AG09309 (cell line): Measurements from ENCODE around the gene WWTR1.
A peak's percentile ranks its signal among the peaks of the same experiment; 100 is the strongest.

ENCODE experiments used
- DNase-seq: peaks from one replicate; pipeline ENCODE4 v3.0.0-alpha.2; 2010; ENCODE audit warnings: low read depth
- H3K4me3 ChIP-seq: 2 replicates; pipeline ENCODE4 v1.5.1; 2011; ENCODE audit warnings: mild to moderate bottlenecking, low read depth, low read length, moderate library complexity; ENCODE audit not compliant: control insufficient read depth
- TF ChIP-seq, protein P1 (sequence below): IDR thresholded peaks from 2 replicates; pipeline ENCODE4 v1.5.1; 2011; ENCODE audit warnings: mild to moderate bottlenecking, low read depth, low read length, inconsistent platforms; ENCODE audit not compliant: insufficient read depth, control insufficient read depth; ENCODE audit errors: missing control alignments

WWTR1 gene

DNA sequence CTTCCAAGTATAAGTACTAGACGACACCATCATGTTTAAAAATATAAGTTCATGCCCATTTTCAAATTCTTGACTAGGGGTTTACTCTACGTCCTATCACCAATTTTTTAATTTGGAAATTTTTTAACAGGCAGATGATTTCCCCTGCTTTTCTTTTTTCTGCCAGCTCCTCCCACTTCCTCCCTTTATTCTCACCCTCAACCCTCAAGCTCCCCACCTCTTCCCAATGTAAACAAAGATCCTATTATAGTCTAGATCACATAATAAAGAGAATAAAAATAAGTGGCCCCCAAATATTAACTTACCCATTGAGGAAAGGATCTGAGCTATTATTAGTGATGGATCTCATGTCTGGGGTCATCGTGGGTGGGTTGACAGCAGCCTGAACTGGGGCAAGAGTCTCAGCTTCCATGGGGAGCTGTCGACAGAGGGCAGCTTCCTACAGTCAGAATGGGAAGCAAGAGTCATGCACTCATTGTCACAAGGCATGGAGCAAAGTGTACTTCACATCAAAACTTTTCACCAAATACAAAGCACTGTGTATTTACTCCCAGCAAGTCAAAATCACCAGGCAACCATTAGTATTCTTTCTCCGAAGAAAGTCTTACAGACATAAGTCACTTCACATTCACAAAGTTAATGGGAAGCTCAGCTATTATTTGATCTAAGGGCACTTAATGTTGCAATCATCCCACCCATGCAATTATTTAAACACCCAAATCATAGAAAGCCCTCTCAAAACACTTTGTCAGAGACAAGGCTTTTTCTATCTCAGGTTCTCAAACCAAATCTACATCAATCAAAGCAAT, 130.1 kb downstream of the WWTR1 start:
- no peak overlapping the region for H3K4me3 ChIP-seq
- TF ChIP-seq, protein P1, sequence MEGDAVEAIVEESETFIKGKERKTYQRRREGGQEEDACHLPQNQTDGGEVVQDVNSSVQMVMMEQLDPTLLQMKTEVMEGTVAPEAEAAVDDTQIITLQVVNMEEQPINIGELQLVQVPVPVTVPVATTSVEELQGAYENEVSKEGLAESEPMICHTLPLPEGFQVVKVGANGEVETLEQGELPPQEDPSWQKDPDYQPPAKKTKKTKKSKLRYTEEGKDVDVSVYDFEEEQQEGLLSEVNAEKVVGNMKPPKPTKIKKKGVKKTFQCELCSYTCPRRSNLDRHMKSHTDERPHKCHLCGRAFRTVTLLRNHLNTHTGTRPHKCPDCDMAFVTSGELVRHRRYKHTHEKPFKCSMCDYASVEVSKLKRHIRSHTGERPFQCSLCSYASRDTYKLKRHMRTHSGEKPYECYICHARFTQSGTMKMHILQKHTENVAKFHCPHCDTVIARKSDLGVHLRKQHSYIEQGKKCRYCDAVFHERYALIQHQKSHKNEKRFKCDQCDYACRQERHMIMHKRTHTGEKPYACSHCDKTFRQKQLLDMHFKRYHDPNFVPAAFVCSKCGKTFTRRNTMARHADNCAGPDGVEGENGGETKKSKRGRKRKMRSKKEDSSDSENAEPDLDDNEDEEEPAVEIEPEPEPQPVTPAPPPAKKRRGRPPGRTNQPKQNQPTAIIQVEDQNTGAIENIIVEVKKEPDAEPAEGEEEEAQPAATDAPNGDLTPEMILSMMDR: peak; percentile 25
- DNase-seq: no peak

DNA sequence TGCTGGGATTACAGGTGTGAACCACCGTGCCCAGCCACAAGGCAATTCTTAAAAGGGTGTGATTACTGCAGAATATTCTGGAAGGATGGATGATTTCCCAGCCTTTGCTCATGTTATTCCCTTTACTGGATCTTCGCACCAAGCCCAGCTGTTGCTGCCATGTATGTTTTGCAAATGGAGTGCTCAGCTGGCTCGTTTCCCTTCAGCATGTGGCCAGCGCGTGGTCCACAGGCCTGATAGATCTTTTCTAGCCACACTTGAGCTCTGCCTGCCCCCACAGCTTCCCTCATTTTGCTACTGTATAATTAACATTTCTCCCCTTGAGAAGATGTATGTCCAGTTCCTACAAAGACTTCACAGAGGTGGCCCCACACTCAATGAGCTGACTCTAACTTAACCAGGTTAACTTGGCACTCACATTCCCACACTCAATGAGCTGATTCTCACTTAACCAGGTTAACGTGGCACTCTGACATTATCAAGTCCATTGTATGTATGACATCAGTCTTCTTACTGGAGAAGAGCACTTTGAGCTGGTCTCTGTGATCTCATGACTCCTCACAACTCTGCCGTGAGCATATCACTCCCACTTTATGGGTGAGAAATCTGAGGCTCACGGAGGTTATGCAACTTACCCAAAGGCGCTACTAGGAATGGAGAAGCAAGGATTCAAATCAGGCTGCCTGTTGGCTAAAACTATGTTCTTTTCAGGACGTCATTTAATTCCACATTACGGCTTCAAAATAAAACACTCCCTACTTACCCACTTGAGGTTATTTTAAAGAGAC, 134.1 kb downstream of the WWTR1 start:
- no peak for DNase-seq
- TF ChIP-seq, protein P1: no peak
- H3K4me3 ChIP-seq: no peak overlapping the region

DNA sequence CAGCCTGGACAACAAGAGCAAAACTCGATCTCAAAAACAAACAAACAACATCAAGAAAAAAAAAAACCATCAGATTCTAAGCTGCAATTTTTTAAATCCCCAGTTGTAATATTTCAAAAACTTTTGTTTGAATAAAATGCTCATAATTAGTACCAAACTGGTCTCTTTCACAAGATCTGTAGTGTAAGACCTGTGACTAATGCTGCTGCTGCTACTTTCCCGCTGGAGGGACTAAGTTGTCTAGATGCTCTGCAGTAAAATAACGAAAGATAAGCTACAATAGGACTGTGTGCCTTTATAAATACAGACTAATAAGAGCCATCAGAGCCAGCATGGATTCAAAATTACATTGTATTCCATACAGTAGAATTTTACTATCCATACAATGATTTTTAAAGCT, 137.9 kb downstream of the WWTR1 start:
- no peak overlapping the region for H3K4me3 ChIP-seq
- no peak for DNase-seq
- TF ChIP-seq, protein P1: no peak

DNA sequence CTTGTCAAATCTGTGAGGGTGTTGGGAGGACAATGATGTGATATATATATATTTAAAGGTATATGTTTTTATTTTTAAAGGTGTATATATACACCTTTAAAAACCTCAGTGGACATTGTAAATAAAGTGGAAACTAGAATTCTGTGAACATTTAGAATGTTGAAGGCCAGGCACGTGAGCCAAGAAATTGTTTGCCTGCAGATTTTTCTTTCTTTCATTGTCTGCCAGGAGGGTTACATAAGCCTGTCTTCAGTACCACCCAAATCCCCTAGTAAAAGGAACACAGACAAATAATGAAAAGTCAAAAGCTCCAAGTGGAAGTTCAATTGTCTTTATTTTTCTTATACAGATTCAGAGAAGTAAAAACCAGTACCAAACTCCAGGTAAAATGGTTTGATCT, 140.9 kb downstream of the WWTR1 start:
- TF ChIP-seq, protein P1: no peak
- no peak overlapping the region for H3K4me3 ChIP-seq
- DNase-seq: no peak

DNA sequence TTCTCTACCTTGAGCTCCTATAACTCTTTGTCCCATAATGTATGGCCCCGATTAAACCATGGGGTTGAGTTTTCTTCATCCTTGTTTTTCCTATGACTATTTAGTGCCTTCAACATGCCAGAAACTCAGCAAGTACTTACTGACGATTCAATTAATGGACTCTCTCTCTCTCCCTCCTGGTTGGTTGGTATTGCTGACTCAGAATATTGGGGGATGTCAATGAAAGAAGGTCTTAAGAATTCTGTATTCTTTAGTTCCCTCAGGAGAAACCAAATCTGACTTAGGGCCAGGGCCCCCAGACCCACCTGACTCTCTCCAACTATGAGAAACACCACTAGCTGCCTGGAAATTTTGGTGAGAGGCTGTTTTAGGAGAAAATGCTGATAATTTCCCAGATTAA, 142.6 kb downstream of the WWTR1 start:
- TF ChIP-seq, protein P1: no peak
- no peak for DNase-seq
- no peak overlapping the region for H3K4me3 ChIP-seq

DNA sequence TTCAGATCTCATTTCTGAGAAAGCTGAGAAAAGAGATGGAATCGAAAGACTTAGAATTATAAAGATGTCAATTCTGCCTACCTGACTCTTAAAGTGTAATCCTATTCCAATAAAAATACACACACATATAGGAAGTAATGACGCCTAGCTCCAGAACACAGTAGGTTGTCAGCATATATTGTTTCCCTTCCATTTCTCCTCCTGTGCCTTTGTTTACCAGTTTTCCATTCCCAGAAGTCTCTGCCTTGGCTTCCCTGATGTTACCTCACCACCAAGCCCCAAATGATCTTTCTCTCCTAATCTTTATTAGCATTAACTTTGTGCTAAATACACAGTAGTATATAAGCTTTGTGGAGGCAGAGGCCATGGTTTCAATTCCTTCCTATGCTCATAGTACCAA, 143.4 kb downstream of the WWTR1 start:
- DNase-seq: no peak
- H3K4me3 ChIP-seq: no peak overlapping the region
- TF ChIP-seq, protein P1: no peak
